ENCODE data around the gene FSD1L. TPM values are rescaled to one million over a fixed set of nuclear protein-coding genes. Genes with fewer than 3 reads are reported as not detected.
"Not testable (repeated sequence)": the region's sequence is repeated elsewhere in the genome, so short reads cannot be mapped to it uniquely, and the experiment has no call there.

FSD1L gene
- polyA plus RNA-seq, 4 donors, result 2.2 to 14.4 (median 3.0) TPM

- DNase-seq, result peak; percentile 52 to 68
- FAIRE-seq, result peak; percentile 94
- 24 to 53% (median 37%) methylated on average over 4 of the region's 4 CpGs for WGBS, 3 donors
- peaks cover 0 to 3% (median 2%) of the 10 kb centered on the region in 3 donors for H3K4me1 ChIP-seq (ENCODE audit: control insufficient read depth in 3 of 3, insufficient read depth in 2 of 3, low read depth in 1 of 3, low read length in 2 of 3)
- no peaks in the 10 kb centered on the region for H3K9me3 ChIP-seq (ENCODE audit: control insufficient read depth in 2 of 2, insufficient read depth in 1 of 2, low read depth in 1 of 2, low read length in 1 of 2)
- peak overlapping the region in 1 of 3 donors; percentile 41 for H3K27ac ChIP-seq (ENCODE audit: low read depth in 1 of 3, low read length in 2 of 3)
- no peaks in the 10 kb centered on the region for H3K27me3 ChIP-seq (ENCODE audit: control insufficient read depth in 3 of 3, insufficient read depth in 3 of 3, low read length in 3 of 3)
- H3K4me3 ChIP-seq (ENCODE audit: low read depth in 1 of 3, low read length in 3 of 3), result no peak overlapping the region
- H3K36me3 ChIP-seq (ENCODE audit: control insufficient read depth in 3 of 3, insufficient read depth in 2 of 3, low read depth in 1 of 3, low read length in 3 of 3), result peaks cover 0 to 3% (median 0%) of the 10 kb centered on the region in 3 donors
These were observed 59.4 kb downstream of the FSD1L start for GRCh38 chr9:105507096-105507790.

GRCh38 chr9:105508530-105508929, 60.7 kb downstream of the FSD1L start:
- Histone ChIP-seq H3K4me3 (ENCODE audit: low read depth in 1 of 3, low read length in 3 of 3) (no peak overlapping the region), H3K9me3 (ENCODE audit: control insufficient read depth in 2 of 2, insufficient read depth in 1 of 2, low read depth in 1 of 2, low read length in 1 of 2) (no peaks in the 10 kb centered on the region), H3K27ac (ENCODE audit: low read depth in 1 of 3, low read length in 2 of 3) (no peak overlapping the region), H3K4me1 (ENCODE audit: control insufficient read depth in 3 of 3, insufficient read depth in 2 of 3, low read depth in 1 of 3, low read length in 2 of 3) (peaks cover 0 to 3% (median 2%) of the 10 kb centered on the region in 3 donors), H3K27me3 (ENCODE audit: control insufficient read depth in 3 of 3, insufficient read depth in 3 of 3, low read length in 3 of 3) (no peaks in the 10 kb centered on the region), H3K36me3 (ENCODE audit: control insufficient read depth in 3 of 3, insufficient read depth in 2 of 3, low read depth in 1 of 3, low read length in 3 of 3) (peaks cover 0 to 3% (median 0%) of the 10 kb centered on the region in 3 donors)
- no peak for FAIRE-seq
- WGBS, 3 donors, result 91 to 94% (median 92%) methylated on average over 2 of the region's 2 CpGs
- peak in 1 of 2 donors; percentile 8 for DNase-seq

- Histone ChIP-seq H3K4me3 (ENCODE audit: low read depth in 1 of 3, low read length in 3 of 3) (no peak overlapping the region), H3K4me1 (ENCODE audit: control insufficient read depth in 3 of 3, insufficient read depth in 2 of 3, low read depth in 1 of 3, low read length in 2 of 3) (peaks cover 0 to 3% (median 0%) of the 10 kb centered on the region in 3 donors), H3K36me3 (ENCODE audit: control insufficient read depth in 3 of 3, insufficient read depth in 2 of 3, low read depth in 1 of 3, low read length in 3 of 3) (peaks cover 0 to 5% (median 3%) of the 10 kb centered on the region in 3 donors), H3K27ac (ENCODE audit: low read depth in 1 of 3, low read length in 2 of 3) (no peak overlapping the region), H3K27me3 (ENCODE audit: control insufficient read depth in 3 of 3, insufficient read depth in 3 of 3, low read length in 3 of 3) (no peaks in the 10 kb centered on the region), H3K9me3 (ENCODE audit: control insufficient read depth in 2 of 2, insufficient read depth in 1 of 2, low read depth in 1 of 2, low read length in 1 of 2) (peaks cover 0 to 1% of the 10 kb centered on the region in 2 donors)
- FAIRE-seq (no peak), DNase-seq (no peak)
- WGBS, 3 donors, result 79 to 89% (median 83%) methylated on average over 1 of the region's 1 CpG
These were observed 62.2 kb downstream of the FSD1L start for GRCh38 chr9:105510024-105510423.

- Histone ChIP-seq H3K4me3 (ENCODE audit: low read depth in 1 of 3, low read length in 3 of 3) (no peak overlapping the region), H3K9me3 (ENCODE audit: control insufficient read depth in 2 of 2, insufficient read depth in 1 of 2, low read depth in 1 of 2, low read length in 1 of 2) (peaks cover 0 to 10% of the 10 kb centered on the region in 2 donors), H3K36me3 (ENCODE audit: control insufficient read depth in 3 of 3, insufficient read depth in 2 of 3, low read depth in 1 of 3, low read length in 3 of 3) (peaks cover 0 to 18% (median 3%) of the 10 kb centered on the region in 3 donors), H3K27ac (ENCODE audit: low read depth in 1 of 3, low read length in 2 of 3) (no peak overlapping the region), H3K4me1 (ENCODE audit: control insufficient read depth in 3 of 3, insufficient read depth in 2 of 3, low read depth in 1 of 3, low read length in 2 of 3) (peaks cover 0 to 3% (median 0%) of the 10 kb centered on the region in 3 donors), H3K27me3 (ENCODE audit: control insufficient read depth in 3 of 3, insufficient read depth in 3 of 3, low read length in 3 of 3) (no peaks in the 10 kb centered on the region)
- FAIRE-seq, result no peak
- DNase-seq, result no peak
These were observed 63.6 kb downstream of the FSD1L start for GRCh38 chr9:105511446-105511845.

GRCh38 chr9:105515811-105516413, 68.1 kb downstream of the FSD1L start:
- WGBS, 3 donors, result 88 to 95% (median 89%) methylated on average over 11 of the region's 11 CpGs
- H3K9me3 ChIP-seq (ENCODE audit: control insufficient read depth in 2 of 2, insufficient read depth in 1 of 2, low read depth in 1 of 2, low read length in 1 of 2), result peaks cover 0 to 10% of the 10 kb centered on the region in 2 donors
- no peak for DNase-seq
- H3K27ac ChIP-seq (ENCODE audit: low read depth in 1 of 3, low read length in 2 of 3), result no peak overlapping the region
- FAIRE-seq, result no peak
- no peaks in the 10 kb centered on the region for H3K4me1 ChIP-seq (ENCODE audit: control insufficient read depth in 3 of 3, insufficient read depth in 2 of 3, low read depth in 1 of 3, low read length in 2 of 3)
- H3K27me3 ChIP-seq (ENCODE audit: control insufficient read depth in 3 of 3, insufficient read depth in 3 of 3, low read length in 3 of 3), result no peaks in the 10 kb centered on the region
- peaks cover 0 to 19% (median 0%) of the 10 kb centered on the region in 3 donors for H3K36me3 ChIP-seq (ENCODE audit: control insufficient read depth in 3 of 3, insufficient read depth in 2 of 3, low read depth in 1 of 3, low read length in 3 of 3)
- H3K4me3 ChIP-seq (ENCODE audit: low read depth in 1 of 3, low read length in 3 of 3), result no peak overlapping the region

- peaks cover 0 to 16% (median 0%) of the 10 kb centered on the region in 3 donors for H3K36me3 ChIP-seq (ENCODE audit: control insufficient read depth in 3 of 3, insufficient read depth in 2 of 3, low read depth in 1 of 3, low read length in 3 of 3)
- 85 to 89% (median 89%) methylated on average over 31 to 43 of the region's 43 CpGs for WGBS, 3 donors
- H3K27me3 ChIP-seq (ENCODE audit: control insufficient read depth in 3 of 3, insufficient read depth in 3 of 3, low read length in 3 of 3); H3K4me1 ChIP-seq (ENCODE audit: control insufficient read depth in 3 of 3, insufficient read depth in 2 of 3, low read depth in 1 of 3, low read length in 2 of 3); FAIRE-seq; H3K9me3 ChIP-seq (ENCODE audit: control insufficient read depth in 2 of 2, insufficient read depth in 1 of 2, low read depth in 1 of 2, low read length in 1 of 2): not testable (repeated sequence)
- H3K27ac ChIP-seq (ENCODE audit: low read depth in 1 of 3, low read length in 2 of 3), result peak overlapping the region in 2 of 3 donors; percentile 60 to 72
- DNase-seq, result peak in 1 of 2 donors; percentile 43
- H3K4me3 ChIP-seq (ENCODE audit: low read depth in 1 of 3, low read length in 3 of 3), result peak overlapping the region in 1 of 3 donors; percentile 25
These were observed 72.0 kb downstream of the FSD1L start for GRCh38 chr9:105519710-105520369.

- WGBS, 3 donors, result 94 to 98% (median 98%) methylated on average over 4 to 6 of the region's 6 CpGs
These were observed 73.2 kb downstream of the FSD1L start for GRCh38 chr9:105520992-105521391.

GRCh38 chr9:105522618-105523385, 75.0 kb downstream of the FSD1L start:
- 70 to 83% (median 71%) methylated on average over 9 to 10 of the region's 10 CpGs for WGBS, 3 donors

More at GRCh38 chr9:105520992-105521391, 73.2 kb downstream of the FSD1L start:
- not testable (repeated sequence) for H3K4me3 ChIP-seq (ENCODE audit: low read depth in 1 of 3, low read length in 3 of 3); DNase-seq; H3K9me3 ChIP-seq (ENCODE audit: control insufficient read depth in 2 of 2, insufficient read depth in 1 of 2, low read depth in 1 of 2, low read length in 1 of 2); FAIRE-seq; H3K27me3 ChIP-seq (ENCODE audit: control insufficient read depth in 3 of 3, insufficient read depth in 3 of 3, low read length in 3 of 3); H3K27ac ChIP-seq (ENCODE audit: low read depth in 1 of 3, low read length in 2 of 3); H3K4me1 ChIP-seq (ENCODE audit: control insufficient read depth in 3 of 3, insufficient read depth in 2 of 3, low read depth in 1 of 3, low read length in 2 of 3); H3K36me3 ChIP-seq (ENCODE audit: control insufficient read depth in 3 of 3, insufficient read depth in 2 of 3, low read depth in 1 of 3, low read length in 3 of 3)

More at GRCh38 chr9:105522618-105523385, 75.0 kb downstream of the FSD1L start:
- not testable (repeated sequence) for H3K4me1 ChIP-seq (ENCODE audit: control insufficient read depth in 3 of 3, insufficient read depth in 2 of 3, low read depth in 1 of 3, low read length in 2 of 3); H3K9me3 ChIP-seq (ENCODE audit: control insufficient read depth in 2 of 2, insufficient read depth in 1 of 2, low read depth in 1 of 2, low read length in 1 of 2); H3K27me3 ChIP-seq (ENCODE audit: control insufficient read depth in 3 of 3, insufficient read depth in 3 of 3, low read length in 3 of 3); H3K4me3 ChIP-seq (ENCODE audit: low read depth in 1 of 3, low read length in 3 of 3); DNase-seq; H3K27ac ChIP-seq (ENCODE audit: low read depth in 1 of 3, low read length in 2 of 3); H3K36me3 ChIP-seq (ENCODE audit: control insufficient read depth in 3 of 3, insufficient read depth in 2 of 3, low read depth in 1 of 3, low read length in 3 of 3); FAIRE-seq
